ENCODE measurements around the gene WNT10A. TPM values are rescaled to one million over a fixed set of nuclear protein-coding genes. Genes with fewer than 3 reads are reported as not detected.
"Not testable (repeated sequence)": the region's sequence is repeated elsewhere in the genome, so short reads cannot be mapped to it uniquely, and the experiment has no call there.

Gene WNT10A
- total RNA-seq, 1 experiment from 2014 or later = 1.5 TPM

DNA sequence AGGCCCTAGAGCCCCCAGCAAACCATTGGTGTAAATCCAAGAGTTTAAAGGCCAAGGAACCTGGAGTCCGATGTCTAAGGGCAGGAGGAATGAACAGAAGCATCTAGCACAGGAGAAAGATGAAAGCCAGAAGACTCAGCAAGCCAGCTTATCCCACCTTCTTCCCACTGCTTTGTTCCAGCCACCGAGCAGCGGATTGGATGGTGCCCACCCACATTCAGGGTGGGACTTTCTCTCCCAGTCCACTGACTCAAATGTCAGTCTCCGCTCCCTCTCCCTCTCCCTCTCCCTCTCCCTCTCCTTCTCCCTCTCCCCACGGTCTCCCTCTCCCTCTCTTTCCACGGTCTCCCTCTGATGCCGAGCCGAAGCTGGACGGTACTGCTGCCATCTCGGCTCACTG lies 49.8 kb downstream of the WNT10A start:
- H3K27ac ChIP-seq (ENCODE audit: low read depth, low read length); H3K9me2 ChIP-seq (ENCODE audit: insufficient read depth); H4K20me1 ChIP-seq (ENCODE audit: insufficient read depth); BruUV-seq (replicated peaks); POLR2A ChIA-PET; H2AFZ ChIP-seq (ENCODE audit: low read depth, low read length, poor library complexity, severe bottlenecking); CTCF ChIA-PET; H3K4me3 ChIP-seq (replicated peaks in 1 of 2; ENCODE audit: low read depth in 1 of 2, low read length in 2 of 2); H3K4me1 ChIP-seq (ENCODE audit: control insufficient read depth in 1 of 2, insufficient read depth in 2 of 2, low read length in 2 of 2); intact Hi-C loops (cut with micrococcal nuclease); H3K27me3 ChIP-seq (ENCODE audit: insufficient read depth, low read length); H3K36me3 ChIP-seq (ENCODE audit: control insufficient read depth in 1 of 2, insufficient read depth in 2 of 2, low read length in 2 of 2); H3K9ac ChIP-seq (ENCODE audit: low read length); H3K4me2 ChIP-seq (ENCODE audit: low read length); ATAC-seq; H3K79me2 ChIP-seq (ENCODE audit: insufficient read depth, low read length); H3K9me3 ChIP-seq (ENCODE audit: control insufficient read depth in 1 of 2, insufficient read depth in 1 of 2, low read depth in 1 of 2, low read length in 2 of 2); RAD21 ChIA-PET (ENCODE audit: low non-redundant PET in 1 of 2, low total read pairs in 2 of 2, uncharacterized antibody in 2 of 2, unreplicated experiment in 2 of 2); DNase-seq (ENCODE audit: low read depth, low spot score): not testable (repeated sequence)

DNA sequence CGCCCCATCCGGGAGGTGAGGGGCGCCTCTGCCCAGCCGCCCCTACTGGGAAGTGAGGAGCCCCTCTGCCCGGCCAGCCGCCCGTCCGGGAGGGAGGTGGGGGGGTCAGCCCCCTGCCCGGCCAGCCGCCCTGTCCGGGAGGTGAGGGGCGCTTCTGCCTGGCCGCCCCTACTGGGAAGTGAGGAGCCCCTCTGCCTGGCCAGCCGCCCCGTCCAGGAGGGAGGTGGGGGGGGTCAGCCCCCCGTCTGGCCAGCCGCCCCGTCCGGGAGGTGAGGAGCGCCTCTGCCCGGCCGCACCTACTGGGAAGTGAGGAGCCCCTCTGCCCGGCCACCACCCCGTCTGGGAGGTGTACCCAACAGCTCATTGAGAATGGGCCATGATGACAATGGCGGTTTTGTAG lies 51.1 kb downstream of the WNT10A start:
- H3K4me1 ChIP-seq (ENCODE audit: control insufficient read depth in 1 of 2, insufficient read depth in 2 of 2, low read length in 2 of 2); BruUV-seq (replicated peaks); H3K79me2 ChIP-seq (ENCODE audit: insufficient read depth, low read length); intact Hi-C loops (cut with micrococcal nuclease); H3K9me2 ChIP-seq (ENCODE audit: insufficient read depth); H3K27me3 ChIP-seq (ENCODE audit: insufficient read depth, low read length); RAD21 ChIA-PET (ENCODE audit: low non-redundant PET in 1 of 2, low total read pairs in 2 of 2, uncharacterized antibody in 2 of 2, unreplicated experiment in 2 of 2); H3K4me2 ChIP-seq (ENCODE audit: low read length); H3K9me3 ChIP-seq (ENCODE audit: control insufficient read depth in 1 of 2, insufficient read depth in 1 of 2, low read depth in 1 of 2, low read length in 2 of 2); H3K27ac ChIP-seq (ENCODE audit: low read depth, low read length); ATAC-seq; H2AFZ ChIP-seq (ENCODE audit: low read depth, low read length, poor library complexity, severe bottlenecking); H4K20me1 ChIP-seq (ENCODE audit: insufficient read depth); POLR2A ChIA-PET; H3K9ac ChIP-seq (ENCODE audit: low read length); DNase-seq (ENCODE audit: low read depth, low spot score); H3K4me3 ChIP-seq (replicated peaks in 1 of 2; ENCODE audit: low read depth in 1 of 2, low read length in 2 of 2); H3K36me3 ChIP-seq (ENCODE audit: control insufficient read depth in 1 of 2, insufficient read depth in 2 of 2, low read length in 2 of 2); CTCF ChIA-PET: not testable (repeated sequence)

Other genes with a start within 250 kb of the WNT10A start
- gene ZNF142, start 221.2 kb upstream of the WNT10A start, total RNA-seq (2021; ENCODE audit: unreplicated experiment) = 29.2 TPM
- 57.4 TPM for gene BCS1L, start 221.2 kb upstream of the WNT10A start, total RNA-seq (2021; ENCODE audit: unreplicated experiment)
- gene RNF25, start 208.8 kb upstream of the WNT10A start, total RNA-seq (2021; ENCODE audit: unreplicated experiment) = 23.4 TPM
- gene STK36, start 208.8 kb upstream of the WNT10A start, total RNA-seq (2021; ENCODE audit: unreplicated experiment) = 45.5 TPM
- 53.0 TPM for gene TTLL4, start 170.0 kb upstream of the WNT10A start, total RNA-seq (2021; ENCODE audit: unreplicated experiment)
- 1.6 TPM for gene CYP27A1, start 98.7 kb upstream of the WNT10A start, total RNA-seq (2021; ENCODE audit: unreplicated experiment)
- not detected for gene PRKAG3, start 49.0 kb upstream of the WNT10A start, total RNA-seq (2021; ENCODE audit: unreplicated experiment)
- 1.4 TPM for gene WNT6, start 21.0 kb upstream of the WNT10A start, total RNA-seq (2021; ENCODE audit: unreplicated experiment)
- 0.44 TPM for gene CDK5R2, start 78.8 kb downstream of the WNT10A start, total RNA-seq (2021; ENCODE audit: unreplicated experiment)
- gene FEV, start 104.3 kb downstream of the WNT10A start, total RNA-seq (2021; ENCODE audit: unreplicated experiment) = not detected
- not detected for gene CRYBA2, start 112.6 kb downstream of the WNT10A start, total RNA-seq (2021; ENCODE audit: unreplicated experiment)
- gene CFAP65, start 160.7 kb downstream of the WNT10A start, total RNA-seq (2021; ENCODE audit: unreplicated experiment) = 0.52 TPM
- gene IHH, start 180.1 kb downstream of the WNT10A start, total RNA-seq (2021; ENCODE audit: unreplicated experiment) = 0.17 TPM